OCI-LY3 (cell line): ENCODE results near the gene METTL16.

ENCODE experiments used
- H2AFZ ChIP-seq: fragments of 200-600, 300-600 bp; shearing (Covaris generic); 2 replicates; pipeline ENCODE4 v1.6.0; 2014; ENCODE audit warnings: antibody characterized with exemption, low read depth, low read length
- H3K27ac ChIP-seq: fragments of 200-600, 300-600 bp; sonication (generic); 2 replicates; pipeline ENCODE4 v1.5.1; 2014; ENCODE audit warnings: mild to moderate bottlenecking, low read length, moderate library complexity, mixed read lengths
- H3K27me3 ChIP-seq: fragments of 200-600, 300-600 bp; sonication (generic); 2 replicates; pipeline ENCODE4 v1.6.1; 2014; ENCODE audit warnings: low read depth, low read length, mixed read lengths
- H3K36me3 ChIP-seq: fragments of 200-600, 300-600 bp; sonication (generic); replicated peaks from 2 replicates; pipeline ENCODE3; 2014; ENCODE audit warnings: low read depth, low read length, mixed read lengths
- H3K4me1 ChIP-seq: fragments of 300-600, 200-600 bp; sonication (generic); 2 replicates; pipeline ENCODE4 v1.6.1; 2014; ENCODE audit warnings: low read length, mixed read lengths
- H3K4me2 ChIP-seq: fragments of 200-600, 300-600 bp; sonication (generic); 2 replicates; pipeline ENCODE4 v1.6.1; 2014; ENCODE audit warnings: low read length, mixed read lengths
- H3K4me3 ChIP-seq: fragments of 300-600, 200-600 bp; sonication (generic); 2 replicates; pipeline ENCODE4 v1.5.1; 2014; ENCODE audit warnings: antibody characterized with exemption, mild to moderate bottlenecking, low read length, moderate library complexity
- H3K79me2 ChIP-seq: fragments of 300-600, 200-600 bp; shearing (Covaris generic); 2 replicates; pipeline ENCODE4 v1.6.1; 2014; ENCODE audit warnings: mild to moderate bottlenecking, low read length, mixed read lengths
- H3K9ac ChIP-seq: fragments of 300-600, 200-600 bp; shearing (Covaris generic); 2 replicates; pipeline ENCODE4 v1.6.0; 2014; ENCODE audit warnings: mild to moderate bottlenecking, low read length, moderate library complexity
- H3K9me3 ChIP-seq: fragments of 200-600, 300-600 bp; shearing (Covaris generic); 2 replicates; pipeline ENCODE4 v1.6.1; 2014; ENCODE audit warnings: low read length, mixed read lengths; ENCODE audit not compliant: insufficient read depth
- H4K20me1 ChIP-seq: fragments of 200-600, 300-600 bp; sonication (generic); 2 replicates; pipeline ENCODE4 v1.6.1; 2016; ENCODE audit warnings: low read length, mixed read lengths; ENCODE audit not compliant: insufficient read depth
- EZH2phosphoT487 ChIP-seq: fragments of 200-600 bp; shearing (Covaris generic); IDR thresholded peaks from 2 replicates; pipeline ENCODE4 v1.6.1; 2018; ENCODE audit warnings: antibody characterized with exemption, mixed run types, low read depth
- TF ChIP-seq, protein P1 (sequence below): fragments of 200-600, 300-600 bp; sonication (generic); IDR thresholded peaks from 2 replicates; pipeline ENCODE4 v1.5.1; 2014; ENCODE audit warnings: antibody characterized with exemption, low read length, low read depth

The METTL16 gene

DNA sequence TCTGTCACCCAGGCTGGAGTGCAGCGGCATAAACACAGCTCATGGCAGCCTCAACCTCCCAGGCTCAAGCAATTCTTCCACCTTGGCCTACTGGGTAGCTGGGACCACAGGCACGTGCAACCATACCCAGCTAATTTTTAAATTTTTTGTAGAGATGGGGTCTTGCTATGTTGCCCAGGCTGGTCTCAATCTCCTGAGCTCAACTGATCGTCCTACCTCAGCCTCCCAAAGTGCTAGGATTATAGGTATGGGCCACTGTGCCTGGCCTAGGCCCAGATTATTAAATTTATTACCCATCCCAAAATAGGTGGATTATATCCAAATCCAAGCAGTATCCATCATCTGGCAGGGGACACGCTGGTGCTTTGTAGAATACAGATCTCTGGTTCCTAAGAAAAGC is 53.8 kb downstream of the METTL16 start:
- Histone ChIP-seq H3K4me1 (peaks cover 10% of the 10 kb centered on the region), H3K9ac (no peak overlapping the region), H3K27ac (no peak overlapping the region), H3K79me2 (no peaks in the 10 kb centered on the region), H3K4me2 (no peak overlapping the region), H4K20me1 (no peaks in the 10 kb centered on the region), H3K27me3 (no peaks in the 10 kb centered on the region), H3K4me3 (no peak overlapping the region), H3K36me3 (peaks cover 13% of the 10 kb centered on the region), H2AFZ (no peak overlapping the region), H3K9me3 (no peaks in the 10 kb centered on the region)
- TF ChIP-seq, protein P1, sequence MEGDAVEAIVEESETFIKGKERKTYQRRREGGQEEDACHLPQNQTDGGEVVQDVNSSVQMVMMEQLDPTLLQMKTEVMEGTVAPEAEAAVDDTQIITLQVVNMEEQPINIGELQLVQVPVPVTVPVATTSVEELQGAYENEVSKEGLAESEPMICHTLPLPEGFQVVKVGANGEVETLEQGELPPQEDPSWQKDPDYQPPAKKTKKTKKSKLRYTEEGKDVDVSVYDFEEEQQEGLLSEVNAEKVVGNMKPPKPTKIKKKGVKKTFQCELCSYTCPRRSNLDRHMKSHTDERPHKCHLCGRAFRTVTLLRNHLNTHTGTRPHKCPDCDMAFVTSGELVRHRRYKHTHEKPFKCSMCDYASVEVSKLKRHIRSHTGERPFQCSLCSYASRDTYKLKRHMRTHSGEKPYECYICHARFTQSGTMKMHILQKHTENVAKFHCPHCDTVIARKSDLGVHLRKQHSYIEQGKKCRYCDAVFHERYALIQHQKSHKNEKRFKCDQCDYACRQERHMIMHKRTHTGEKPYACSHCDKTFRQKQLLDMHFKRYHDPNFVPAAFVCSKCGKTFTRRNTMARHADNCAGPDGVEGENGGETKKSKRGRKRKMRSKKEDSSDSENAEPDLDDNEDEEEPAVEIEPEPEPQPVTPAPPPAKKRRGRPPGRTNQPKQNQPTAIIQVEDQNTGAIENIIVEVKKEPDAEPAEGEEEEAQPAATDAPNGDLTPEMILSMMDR = no peak
- TF ChIP-seq EZH2phosphoT487 = no peak

DNA sequence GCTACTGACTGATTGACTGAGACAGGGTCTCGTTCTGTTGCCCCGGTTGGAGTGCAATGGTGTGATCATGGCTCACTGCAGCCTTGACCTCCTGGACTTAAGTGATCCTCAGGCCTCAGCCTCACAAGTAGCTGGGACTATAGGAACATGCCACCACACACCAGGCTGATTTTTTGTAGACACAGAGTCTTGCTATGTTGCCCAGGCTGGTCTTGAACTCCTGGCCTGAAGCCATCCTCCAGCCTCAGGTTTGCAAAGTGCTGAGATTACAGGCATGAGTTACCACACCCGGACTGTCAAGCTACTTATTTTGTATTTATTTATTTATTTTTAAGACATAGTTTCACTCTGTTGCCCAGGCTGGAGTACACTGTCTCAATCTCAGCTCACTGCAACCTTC is 55.2 kb downstream of the METTL16 start:
- no peak overlapping the region for H3K4me2 ChIP-seq
- H2AFZ ChIP-seq = no peak overlapping the region
- H3K79me2 ChIP-seq = no peaks in the 10 kb centered on the region
- no peaks in the 10 kb centered on the region for H3K27me3 ChIP-seq
- no peak for TF ChIP-seq EZH2phosphoT487
- TF ChIP-seq, protein P1 = no peak
- H3K9me3 ChIP-seq = no peaks in the 10 kb centered on the region
- peaks cover 10% of the 10 kb centered on the region for H3K4me1 ChIP-seq
- no peak overlapping the region for H3K27ac ChIP-seq
- H3K4me3 ChIP-seq = no peak overlapping the region
- no peak overlapping the region for H3K9ac ChIP-seq
- H4K20me1 ChIP-seq = no peaks in the 10 kb centered on the region
- peaks cover 2% of the 10 kb centered on the region for H3K36me3 ChIP-seq

DNA sequence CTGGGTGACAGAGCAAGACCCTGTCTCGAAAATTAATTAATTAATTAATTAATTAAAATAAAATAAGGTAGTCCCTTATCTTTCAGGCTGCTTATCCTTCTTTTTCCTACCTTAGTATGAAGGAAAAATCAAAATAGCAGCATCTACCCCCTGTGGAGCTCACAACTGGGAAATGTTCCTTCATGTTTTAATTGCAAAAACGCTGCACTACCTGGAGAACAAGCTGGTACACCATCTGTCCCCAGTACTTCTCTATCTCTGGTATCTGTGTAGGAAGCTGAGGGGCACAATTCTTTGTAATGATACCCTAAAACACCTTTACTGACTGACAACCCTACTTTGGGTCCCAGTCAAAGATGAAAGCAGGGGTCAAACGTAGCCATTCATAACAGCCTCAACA is 55.7 kb downstream of the METTL16 start:
- H3K4me3 ChIP-seq = no peak overlapping the region
- H3K79me2 ChIP-seq = no peaks in the 10 kb centered on the region
- TF ChIP-seq, protein P1 = no peak
- no peak for TF ChIP-seq EZH2phosphoT487
- no peak overlapping the region for H3K4me2 ChIP-seq
- no peaks in the 10 kb centered on the region for H3K27me3 ChIP-seq
- no peak overlapping the region for H3K27ac ChIP-seq
- H3K36me3 ChIP-seq = peaks cover 2% of the 10 kb centered on the region
- no peaks in the 10 kb centered on the region for H3K9me3 ChIP-seq
- H2AFZ ChIP-seq = no peak overlapping the region
- H3K9ac ChIP-seq = no peak overlapping the region
- H4K20me1 ChIP-seq = no peaks in the 10 kb centered on the region
- peaks cover 10% of the 10 kb centered on the region for H3K4me1 ChIP-seq

DNA sequence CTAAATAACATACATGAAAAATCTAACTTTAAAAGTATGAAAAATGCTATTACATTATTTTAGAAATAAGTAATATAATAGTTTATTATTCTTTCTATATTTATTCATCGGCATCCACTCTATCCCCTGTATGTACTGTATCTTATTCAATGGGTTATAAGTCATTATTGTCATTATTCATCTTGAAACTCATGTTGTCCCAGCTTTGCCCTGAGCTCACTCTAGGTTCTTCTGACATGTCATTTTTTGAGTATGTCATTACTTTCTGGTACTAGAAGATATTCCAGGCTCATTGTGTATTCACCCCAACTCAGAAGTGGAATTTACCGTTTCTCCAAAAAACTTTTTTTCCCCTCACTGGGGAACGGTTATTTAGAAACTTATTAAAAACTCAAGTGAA is 57.8 kb downstream of the METTL16 start:
- Histone ChIP-seq H2AFZ (no peak overlapping the region), H3K4me1 (peaks cover 10% of the 10 kb centered on the region), H3K9ac (no peak overlapping the region), H3K4me3 (no peak overlapping the region), H3K27ac (no peak overlapping the region), H4K20me1 (no peaks in the 10 kb centered on the region), H3K79me2 (no peaks in the 10 kb centered on the region), H3K27me3 (no peaks in the 10 kb centered on the region), H3K36me3 (peaks cover 4% of the 10 kb centered on the region), H3K9me3 (no peaks in the 10 kb centered on the region), H3K4me2 (no peak overlapping the region)
- TF ChIP-seq EZH2phosphoT487 = no peak
- TF ChIP-seq, protein P1 = no peak
